ENCODE data around the gene UROC1. TPM values are rescaled to one million over a fixed set of nuclear protein-coding genes. Genes with fewer than 3 reads are reported as not detected.

UROC1 gene
- total RNA-seq, 1 experiment from 2014 or later: not detected

- H3K9me3 ChIP-seq (ENCODE audit: low read depth, low read length, poor library complexity, severe bottlenecking): no peaks in the 10 kb centered on the region
- TF ChIP-seq EZH2 (IDR thresholded peaks at IDR 0.05; ENCODE audit: borderline replicate concordance, low read depth, low read length, poor library complexity, severe bottlenecking): no peak
- no peak for TF ChIP-seq CTCF (conservative IDR thresholded peaks at IDR 0.05; ENCODE audit: low read depth, low read length)
- H3K4me1 ChIP-seq (ENCODE audit: insufficient read depth, low read length, poor library complexity, severe bottlenecking): no peaks in the 10 kb centered on the region
- CTCF ChIA-PET: no interaction called here
- BruUV-seq (replicated peaks): no TSS peak
- intact Hi-C loops (cut with micrococcal nuclease; ENCODE audit: unreplicated experiment): no loop called here
- no peak overlapping the region for H3K27ac ChIP-seq (ENCODE audit: low read depth, low read length, poor library complexity, severe bottlenecking)
- DNase-seq (ENCODE audit: low spot score): no peak
- H3K4me3 ChIP-seq (ENCODE audit: low read depth, low read length, poor library complexity, severe bottlenecking): no peak overlapping the region
- H3K27me3 ChIP-seq (replicated peaks; ENCODE audit: insufficient read depth, low read depth, low read length, poor library complexity): no peaks in the 10 kb centered on the region
- peaks cover 80% of the 10 kb centered on the region for H3K36me3 ChIP-seq (ENCODE audit: insufficient read depth, low read length, poor library complexity, severe bottlenecking)
- POLR2A ChIA-PET (ENCODE audit: low non-redundant PET): no interaction called here
Measured at GRCh38 chr3:126454025-126454424, 63.5 kb downstream of the UROC1 start.

- H3K27ac ChIP-seq (ENCODE audit: low read depth, low read length, poor library complexity, severe bottlenecking): no peak overlapping the region
- no peaks in the 10 kb centered on the region for H3K9me3 ChIP-seq (ENCODE audit: low read depth, low read length, poor library complexity, severe bottlenecking)
- no peaks in the 10 kb centered on the region for H3K27me3 ChIP-seq (replicated peaks; ENCODE audit: insufficient read depth, low read depth, low read length, poor library complexity)
- no peak overlapping the region for H3K4me3 ChIP-seq (ENCODE audit: low read depth, low read length, poor library complexity, severe bottlenecking)
- H3K36me3 ChIP-seq (ENCODE audit: insufficient read depth, low read length, poor library complexity, severe bottlenecking): peaks cover 68% of the 10 kb centered on the region
- no peak for TF ChIP-seq CTCF (conservative IDR thresholded peaks at IDR 0.05; ENCODE audit: low read depth, low read length)
- no peak for TF ChIP-seq EZH2 (IDR thresholded peaks at IDR 0.05; ENCODE audit: borderline replicate concordance, low read depth, low read length, poor library complexity, severe bottlenecking)
- no peak for DNase-seq (ENCODE audit: low spot score)
- intact Hi-C loops (cut with micrococcal nuclease; ENCODE audit: unreplicated experiment): no loop called here
- ChIA-PET CTCF (no interaction called here), POLR2A (ENCODE audit: low non-redundant PET) (no interaction called here)
- no TSS peak for BruUV-seq (replicated peaks)
- H3K4me1 ChIP-seq (ENCODE audit: insufficient read depth, low read length, poor library complexity, severe bottlenecking): no peaks in the 10 kb centered on the region
Measured at GRCh38 chr3:126452213-126452612, 65.4 kb downstream of the UROC1 start.

GRCh38 chr3:126451511-126451910, 66.1 kb downstream of the UROC1 start:
- H3K36me3 ChIP-seq (ENCODE audit: insufficient read depth, low read length, poor library complexity, severe bottlenecking): peaks cover 61% of the 10 kb centered on the region
- H3K4me1 ChIP-seq (ENCODE audit: insufficient read depth, low read length, poor library complexity, severe bottlenecking): no peaks in the 10 kb centered on the region
- TF ChIP-seq CTCF (conservative IDR thresholded peaks at IDR 0.05; ENCODE audit: low read depth, low read length): no peak
- no peak for TF ChIP-seq EZH2 (IDR thresholded peaks at IDR 0.05; ENCODE audit: borderline replicate concordance, low read depth, low read length, poor library complexity, severe bottlenecking)
- intact Hi-C loops (cut with micrococcal nuclease; ENCODE audit: unreplicated experiment): no loop called here
- H3K27me3 ChIP-seq (replicated peaks; ENCODE audit: insufficient read depth, low read depth, low read length, poor library complexity): no peaks in the 10 kb centered on the region
- BruUV-seq (replicated peaks): no TSS peak
- CTCF ChIA-PET: no interaction called here
- DNase-seq (ENCODE audit: low spot score): no peak
- no peak overlapping the region for H3K4me3 ChIP-seq (ENCODE audit: low read depth, low read length, poor library complexity, severe bottlenecking)
- POLR2A ChIA-PET (ENCODE audit: low non-redundant PET): no interaction called here
- H3K27ac ChIP-seq (ENCODE audit: low read depth, low read length, poor library complexity, severe bottlenecking): no peak overlapping the region
- H3K9me3 ChIP-seq (ENCODE audit: low read depth, low read length, poor library complexity, severe bottlenecking): no peaks in the 10 kb centered on the region
